ENCODE measurements around the gene PITPNM1.
A peak's percentile ranks its signal among the peaks of the same experiment; 100 is the strongest.

PITPNM1 gene

GRCh38 chr11:67493548-67494370 is 11.4 kb downstream of the PITPNM1 start:
- DNase-seq (ENCODE audit: low read depth), result no peak
- TF ChIP-seq, protein P1, sequence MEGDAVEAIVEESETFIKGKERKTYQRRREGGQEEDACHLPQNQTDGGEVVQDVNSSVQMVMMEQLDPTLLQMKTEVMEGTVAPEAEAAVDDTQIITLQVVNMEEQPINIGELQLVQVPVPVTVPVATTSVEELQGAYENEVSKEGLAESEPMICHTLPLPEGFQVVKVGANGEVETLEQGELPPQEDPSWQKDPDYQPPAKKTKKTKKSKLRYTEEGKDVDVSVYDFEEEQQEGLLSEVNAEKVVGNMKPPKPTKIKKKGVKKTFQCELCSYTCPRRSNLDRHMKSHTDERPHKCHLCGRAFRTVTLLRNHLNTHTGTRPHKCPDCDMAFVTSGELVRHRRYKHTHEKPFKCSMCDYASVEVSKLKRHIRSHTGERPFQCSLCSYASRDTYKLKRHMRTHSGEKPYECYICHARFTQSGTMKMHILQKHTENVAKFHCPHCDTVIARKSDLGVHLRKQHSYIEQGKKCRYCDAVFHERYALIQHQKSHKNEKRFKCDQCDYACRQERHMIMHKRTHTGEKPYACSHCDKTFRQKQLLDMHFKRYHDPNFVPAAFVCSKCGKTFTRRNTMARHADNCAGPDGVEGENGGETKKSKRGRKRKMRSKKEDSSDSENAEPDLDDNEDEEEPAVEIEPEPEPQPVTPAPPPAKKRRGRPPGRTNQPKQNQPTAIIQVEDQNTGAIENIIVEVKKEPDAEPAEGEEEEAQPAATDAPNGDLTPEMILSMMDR (IDR thresholded peaks at IDR 0.05; ENCODE audit: low read depth, low read length), result no peak
- TF ChIP-seq POLR2A (IDR thresholded peaks at IDR 0.05; ENCODE audit: extremely low read depth, insufficient read length) (no peak), MYC (IDR thresholded peaks at IDR 0.05; ENCODE audit: low read depth, low read length) (no peak), MAX (IDR thresholded peaks at IDR 0.05; ENCODE audit: low read depth, low read length) (no peak)
- no peak overlapping the region for H3K4me3 ChIP-seq (ENCODE audit: low read depth, low read length)

DNA sequence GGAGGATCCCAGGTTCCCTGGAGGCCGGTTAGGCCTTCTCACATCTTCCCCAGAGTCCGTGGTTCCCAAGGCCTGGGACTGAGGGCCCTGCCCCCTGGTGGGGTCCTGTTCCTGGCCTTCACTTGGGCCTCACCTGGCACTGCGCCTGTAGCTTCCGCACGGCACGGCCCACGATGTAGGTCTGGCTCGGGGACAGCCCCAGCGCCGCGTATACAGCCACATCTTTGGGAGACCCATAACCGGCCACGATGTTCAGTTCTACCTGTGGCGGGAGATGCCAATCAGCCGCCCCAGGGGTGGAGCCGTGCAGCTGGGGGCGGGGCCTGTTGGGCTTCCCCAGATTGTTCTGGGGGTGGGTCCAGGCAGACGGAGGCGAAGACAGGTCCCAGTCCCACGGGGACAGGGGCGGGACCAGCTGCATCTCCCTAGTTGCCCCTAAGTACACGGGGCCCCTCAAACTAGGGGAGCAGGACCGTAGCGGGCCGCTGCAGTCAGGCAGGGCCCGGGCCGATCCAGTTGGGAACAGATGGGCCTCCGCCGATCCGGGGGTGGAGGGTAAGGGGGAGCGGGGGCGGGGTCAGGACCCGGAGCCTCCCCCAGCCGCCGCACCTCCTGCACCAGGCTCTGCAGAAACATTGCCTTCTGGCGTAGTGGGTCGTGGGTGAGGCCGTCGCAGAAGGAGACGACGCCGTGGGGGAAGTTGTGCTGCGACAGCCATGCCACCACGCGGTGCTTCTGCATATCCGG is 12.2 kb downstream of the PITPNM1 start:
- TF ChIP-seq, protein P1 (IDR thresholded peaks at IDR 0.05; ENCODE audit: low read depth, low read length), result no peak
- TF ChIP-seq POLR2A (IDR thresholded peaks at IDR 0.05; ENCODE audit: extremely low read depth, insufficient read length) (no peak), MYC (IDR thresholded peaks at IDR 0.05; ENCODE audit: low read depth, low read length) (no peak), MAX (IDR thresholded peaks at IDR 0.05; ENCODE audit: low read depth, low read length) (no peak)
- no peak overlapping the region for H3K4me3 ChIP-seq (ENCODE audit: low read depth, low read length)
- DNase-seq (ENCODE audit: low read depth), result peak; percentile 38

- TF ChIP-seq POLR2A (IDR thresholded peaks at IDR 0.05; ENCODE audit: extremely low read depth, insufficient read length) (no peak), MAX (IDR thresholded peaks at IDR 0.05; ENCODE audit: low read depth, low read length) (no peak), MYC (IDR thresholded peaks at IDR 0.05; ENCODE audit: low read depth, low read length) (no peak)
- TF ChIP-seq, protein P1 (IDR thresholded peaks at IDR 0.05; ENCODE audit: low read depth, low read length), result no peak
- DNase-seq (ENCODE audit: low read depth), result no peak
- no peak overlapping the region for H3K4me3 ChIP-seq (ENCODE audit: low read depth, low read length)
Observed at GRCh38 chr11:67492069-67492727, 13.0 kb downstream of the PITPNM1 start.

DNA sequence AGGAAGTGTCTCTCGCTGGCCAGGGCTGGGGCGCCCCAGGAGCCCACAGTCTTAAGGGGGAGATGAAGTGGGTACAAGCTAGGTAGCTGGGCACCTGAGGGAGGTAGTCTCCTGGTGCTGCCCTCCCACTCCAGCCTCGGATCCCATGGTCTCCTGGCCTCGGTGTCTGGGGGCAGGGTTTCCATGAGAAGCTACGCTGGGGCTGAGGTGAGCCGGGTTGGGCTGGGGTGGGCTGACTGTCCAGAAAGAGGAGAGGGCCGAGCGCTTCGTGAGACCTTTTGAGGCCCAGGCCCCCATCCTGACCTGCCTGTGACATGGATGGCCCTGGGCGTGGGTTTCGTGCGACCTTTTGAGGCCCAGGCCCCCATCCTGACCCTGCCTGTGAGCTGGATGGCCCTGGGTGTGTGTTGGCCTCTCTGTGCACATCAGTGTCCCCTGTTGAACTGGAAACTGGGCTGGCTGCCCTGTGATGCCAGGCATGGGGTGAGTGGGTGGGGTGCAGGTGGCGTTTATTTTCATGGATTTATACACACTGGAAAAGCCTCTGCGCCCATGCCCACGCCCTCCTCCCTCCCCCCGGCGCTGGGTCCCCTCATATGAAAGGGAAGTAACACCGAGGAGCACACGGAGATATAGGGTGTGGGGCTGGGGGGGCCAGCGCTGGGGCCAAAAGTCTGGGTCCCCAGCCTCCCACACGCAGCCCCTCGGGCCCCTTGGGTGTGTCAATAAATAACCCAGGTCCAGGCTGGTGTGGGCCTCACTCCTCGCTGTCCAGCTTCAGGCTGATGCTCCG is 13.7 kb downstream of the PITPNM1 start:
- TF ChIP-seq POLR2A (IDR thresholded peaks at IDR 0.05; ENCODE audit: extremely low read depth, insufficient read length) (no peak), MYC (IDR thresholded peaks at IDR 0.05; ENCODE audit: low read depth, low read length) (no peak), MAX (IDR thresholded peaks at IDR 0.05; ENCODE audit: low read depth, low read length) (no peak)
- TF ChIP-seq, protein P1 (IDR thresholded peaks at IDR 0.05; ENCODE audit: low read depth, low read length), result no peak
- no peak for DNase-seq (ENCODE audit: low read depth)
- H3K4me3 ChIP-seq (ENCODE audit: low read depth, low read length), result no peak overlapping the region

DNA sequence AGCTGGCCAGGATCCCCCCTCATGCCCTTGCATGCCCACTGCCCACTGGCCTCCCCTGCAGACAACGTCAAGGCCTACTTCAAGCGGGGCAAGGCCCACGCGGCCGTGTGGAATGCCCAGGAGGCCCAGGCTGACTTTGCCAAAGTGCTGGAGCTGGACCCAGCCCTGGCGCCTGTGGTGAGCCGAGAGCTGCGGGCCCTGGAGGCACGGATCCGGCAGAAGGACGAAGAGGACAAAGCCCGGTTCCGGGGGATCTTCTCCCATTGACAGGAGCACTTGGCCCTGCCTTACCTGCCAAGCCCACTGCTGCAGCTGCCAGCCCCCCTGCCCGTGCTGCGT is 14.5 kb downstream of the PITPNM1 start:
- TF ChIP-seq, protein P1 (IDR thresholded peaks at IDR 0.05; ENCODE audit: low read depth, low read length), result no peak
- TF ChIP-seq POLR2A (IDR thresholded peaks at IDR 0.05; ENCODE audit: extremely low read depth, insufficient read length), result peak; percentile 7
- no peak for DNase-seq (ENCODE audit: low read depth)
- no peak overlapping the region for H3K4me3 ChIP-seq (ENCODE audit: low read depth, low read length)
